COLO829 (cell line): ENCODE measurements around the gene TCAIM.
"Not testable (repeated sequence)": the region's sequence is repeated elsewhere in the genome, so short reads cannot be mapped to it uniquely, and the experiment has no call there.

ENCODE experiments used
- DNase-seq: peaks from one replicate; pipeline ENCODE4 v3.0.0; 2012; ENCODE audit warnings: low spot score

The TCAIM gene

GRCh38 chr3:44416031-44417030 lies 77.8 kb downstream of the TCAIM start:
- DNase-seq: no peak

GRCh38 chr3:44418118-44418517 lies 79.6 kb downstream of the TCAIM start:
- DNase-seq: not testable (repeated sequence)

- DNase-seq: no peak
These were observed 80.0 kb downstream of the TCAIM start for GRCh38 chr3:44418549-44418948.

GRCh38 chr3:44419116-44419922 lies 80.8 kb downstream of the TCAIM start:
- DNase-seq: no peak

- DNase-seq: no peak
These were observed 81.5 kb downstream of the TCAIM start for GRCh38 chr3:44419923-44420650.

GRCh38 chr3:44420676-44421075 lies 82.1 kb downstream of the TCAIM start:
- no peak for DNase-seq

- DNase-seq: no peak
These were observed 82.7 kb downstream of the TCAIM start for GRCh38 chr3:44421280-44421679.

GRCh38 chr3:44424758-44425157 lies 86.2 kb downstream of the TCAIM start:
- DNase-seq: no peak

GRCh38 chr3:44427683-44428082 lies 89.1 kb downstream of the TCAIM start:
- DNase-seq: no peak

GRCh38 chr3:44428910-44429309 lies 90.3 kb downstream of the TCAIM start:
- DNase-seq: no peak

GRCh38 chr3:44429459-44429858 lies 90.9 kb downstream of the TCAIM start:
- no peak for DNase-seq

GRCh38 chr3:44430466-44430865 lies 91.9 kb downstream of the TCAIM start:
- DNase-seq: no peak

- no peak for DNase-seq
These were observed 96.4 kb downstream of the TCAIM start for GRCh38 chr3:44434834-44435510.

GRCh38 chr3:44436181-44436580 lies 97.6 kb downstream of the TCAIM start:
- no peak for DNase-seq

GRCh38 chr3:44437800-44438199 lies 99.2 kb downstream of the TCAIM start:
- no peak for DNase-seq

- DNase-seq: no peak
These were observed 101.1 kb downstream of the TCAIM start for GRCh38 chr3:44439499-44440295.

GRCh38 chr3:44442596-44443309 lies 104.2 kb downstream of the TCAIM start:
- DNase-seq: no peak

- no peak for DNase-seq
These were observed 105.9 kb downstream of the TCAIM start for GRCh38 chr3:44444437-44444836.

- DNase-seq: no peak
These were observed 106.5 kb downstream of the TCAIM start for GRCh38 chr3:44444896-44445691.
